ENCODE measurements around the gene ARHGAP25. TPM values are rescaled to one million over a fixed set of nuclear protein-coding genes. Genes with fewer than 3 reads are reported as not detected.

ARHGAP25 gene
- total RNA-seq, 3 donors from 2014 or later (not counting 1 experiment from before 2014, with no cell fraction given) = 122 to 180 (median 155) TPM

GRCh38 chr2:68832233-68832869, 97.7 kb downstream of the ARHGAP25 start:
- no peaks in the 10 kb centered on the region for H3K9me3 ChIP-seq (ENCODE audit: control insufficient read depth, insufficient read depth, low read length)
- H3K36me3 Mint-ChIP-seq = no peaks in the 10 kb centered on the region
- intact Hi-C loops (cut with micrococcal nuclease) = loop anchor here (2.0 kb wide), 2 partner anchors 54 to 76 kb away; no protein-coding TSS in a partner anchor
- H3K27ac ChIP-seq (ENCODE audit: low read length) = peak overlapping the region; percentile 35
- peak overlapping the region; percentile 61 for H3K4me3 Mint-ChIP-seq
- H3K27ac Mint-ChIP-seq = peak overlapping the region; percentile 92 to 97
- peaks cover 38% of the 10 kb centered on the region for H3K4me1 ChIP-seq (ENCODE audit: control insufficient read depth, insufficient read depth, low read length)
- no peaks in the 10 kb centered on the region for H3K27me3 ChIP-seq (ENCODE audit: control insufficient read depth, insufficient read depth, low read length)
- no peak overlapping the region for H3K4me3 ChIP-seq (ENCODE audit: low read length)
- H3K36me3 ChIP-seq (ENCODE audit: control insufficient read depth, insufficient read depth, low read length) = peaks cover 12% of the 10 kb centered on the region
- no peaks in the 10 kb centered on the region for H3K27me3 Mint-ChIP-seq (ENCODE audit: low read depth in 2 of 2)
- H3K9me3 Mint-ChIP-seq = no peaks in the 10 kb centered on the region
- peaks cover 56 to 59% of the 10 kb centered on the region in 2 donors for H3K4me1 Mint-ChIP-seq
- 23% methylated on average over 8 of the region's 8 CpGs for WGBS (ENCODE audit: insufficient coverage)
- TF ChIP-seq CTCF (IDR thresholded peaks at IDR 0.05) = no peak
- peak; percentile 53 to 54 for DNase-seq
- peak; percentile 82 to 84 (median 83) for ATAC-seq

- no peak overlapping the region for H3K27ac ChIP-seq (ENCODE audit: low read length)
- H3K9me3 ChIP-seq (ENCODE audit: control insufficient read depth, insufficient read depth, low read length) = no peaks in the 10 kb centered on the region
- intact Hi-C loops (cut with micrococcal nuclease) = loop anchor here (2.0 kb wide), 2 partner anchors 54 to 76 kb away; no protein-coding TSS in a partner anchor
- H3K36me3 ChIP-seq (ENCODE audit: control insufficient read depth, insufficient read depth, low read length) = peaks cover 4% of the 10 kb centered on the region
- peaks cover 36% of the 10 kb centered on the region for H3K4me1 ChIP-seq (ENCODE audit: control insufficient read depth, insufficient read depth, low read length)
- no peak for TF ChIP-seq CTCF (IDR thresholded peaks at IDR 0.05)
- H3K27me3 ChIP-seq (ENCODE audit: control insufficient read depth, insufficient read depth, low read length) = no peaks in the 10 kb centered on the region
- WGBS (ENCODE audit: insufficient coverage) = 73% methylated on average over 1 of the region's 2 CpGs
- no peak for ATAC-seq
- peak overlapping the region; percentile 92 to 97 for H3K27ac Mint-ChIP-seq
- no peak for DNase-seq
- H3K36me3 Mint-ChIP-seq = no peaks in the 10 kb centered on the region
- no peaks in the 10 kb centered on the region for H3K9me3 Mint-ChIP-seq
- no peaks in the 10 kb centered on the region for H3K27me3 Mint-ChIP-seq (ENCODE audit: low read depth in 2 of 2)
- H3K4me1 Mint-ChIP-seq = peaks cover 53 to 56% of the 10 kb centered on the region in 2 donors
- H3K4me3 Mint-ChIP-seq = no peak overlapping the region
- H3K4me3 ChIP-seq (ENCODE audit: low read length) = no peak overlapping the region
Observed at GRCh38 chr2:68833162-68833561, 98.6 kb downstream of the ARHGAP25 start.

- Histone ChIP-seq H3K27ac (ENCODE audit: low read length) (no peak overlapping the region), H3K4me1 (ENCODE audit: control insufficient read depth, insufficient read depth, low read length) (peaks cover 20% of the 10 kb centered on the region), H3K9me3 (ENCODE audit: control insufficient read depth, insufficient read depth, low read length) (no peaks in the 10 kb centered on the region), H3K4me3 (ENCODE audit: low read length) (no peak overlapping the region), H3K36me3 (ENCODE audit: control insufficient read depth, insufficient read depth, low read length) (no peaks in the 10 kb centered on the region), H3K27me3 (ENCODE audit: control insufficient read depth, insufficient read depth, low read length) (no peaks in the 10 kb centered on the region)
- H3K9me3 Mint-ChIP-seq = no peaks in the 10 kb centered on the region
- H3K27ac Mint-ChIP-seq = peak overlapping the region in 1 of 2 donors; percentile 32
- peaks cover 36 to 43% of the 10 kb centered on the region in 2 donors for H3K4me1 Mint-ChIP-seq
- no peaks in the 10 kb centered on the region for H3K36me3 Mint-ChIP-seq
- WGBS (ENCODE audit: insufficient coverage) = 60% methylated on average over 6 of the region's 6 CpGs
- intact Hi-C loops (cut with micrococcal nuclease) = no loop called here
- ATAC-seq (no peak), DNase-seq (no peak)
- no peak overlapping the region for H3K4me3 Mint-ChIP-seq
- TF ChIP-seq CTCF (IDR thresholded peaks at IDR 0.05) = no peak
- H3K27me3 Mint-ChIP-seq (ENCODE audit: low read depth in 2 of 2) = no peaks in the 10 kb centered on the region
Observed at GRCh38 chr2:68834737-68835376, 100.2 kb downstream of the ARHGAP25 start.
